SJSA1 (cell line): ENCODE data around the gene TSPEAR. TPM values are rescaled to one million over a fixed set of nuclear protein-coding genes. Genes with fewer than 3 reads are reported as not detected.
A peak's percentile ranks its signal among the peaks of the same experiment; 100 is the strongest.

Source experiments
- DNase-seq, 2 experiments: peaks; one replicate each; pipeline ENCODE4 v3.0.0-alpha.2; 2015 to 2020; ENCODE audit warnings: low spot score in 2 of 2, low read depth in 1 of 2
- H3K27ac ChIP-seq: fragments of 250-450 bp; sonication (Bioruptor Pico); 2 replicates; pipeline ENCODE4 v1.5.1; 2020; ENCODE audit warnings: mild to moderate bottlenecking, moderate library complexity
- H3K27me3 ChIP-seq: fragments of 250-450 bp; sonication (Bioruptor Pico); replicated peaks from 2 replicates; pipeline ENCODE4 v1.5.1; 2020; ENCODE audit warnings: mild to moderate bottlenecking, moderate library complexity
- H3K36me3 ChIP-seq: fragments of 250-450 bp; sonication (Bioruptor Pico); 2 replicates; pipeline ENCODE4 v1.5.1; 2020; ENCODE audit warnings: mild to moderate bottlenecking
- H3K4me1 ChIP-seq: fragments of 250-450 bp; sonication (Bioruptor Pico); replicated peaks from 2 replicates; pipeline ENCODE4 v1.6.1; 2021; ENCODE audit warnings: mild to moderate bottlenecking
- H3K4me3 ChIP-seq: fragments of 250-450 bp; sonication (Bioruptor Pico); 2 replicates; pipeline ENCODE4 v1.5.1; 2020; ENCODE audit warnings: mild to moderate bottlenecking
- H3K9me3 ChIP-seq: fragments of 250-450 bp; sonication (Bioruptor Pico); replicated peaks from 2 replicates; pipeline ENCODE4 v1.5.1; 2020; ENCODE audit warnings: mild to moderate bottlenecking
- total RNA-seq: library from RNA; depleted of rRNA; stranded (reverse); fragments of >200 nt; shearing (Covaris generic); gene quantifications from 2 replicates; pipeline ENCODE4 v1.2.3, GENCODE V29; 2014

The TSPEAR gene
- total RNA-seq, 1 experiment from 2014 or later = not detected

DNA sequence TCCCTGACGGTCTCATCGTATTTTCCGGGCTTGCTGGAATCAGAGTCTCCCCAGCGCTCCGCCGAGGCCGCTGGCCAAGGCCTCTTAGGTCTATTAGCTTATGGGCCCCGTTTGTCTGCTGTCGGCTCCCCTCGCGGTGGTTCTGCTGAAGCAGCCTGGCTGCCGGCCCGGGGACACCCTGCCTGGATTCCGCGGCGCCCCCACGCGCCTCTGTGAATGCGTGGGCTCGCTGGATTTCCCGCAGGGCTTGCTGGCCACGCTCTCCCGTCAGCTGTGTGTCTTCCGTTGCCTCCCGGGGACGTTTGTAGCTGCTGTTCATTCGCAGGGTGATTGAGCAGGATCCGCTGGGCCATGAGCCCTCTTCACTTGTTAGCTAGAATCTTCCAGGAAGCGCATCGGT lies 247.6 kb downstream of the TSPEAR start:
- H3K27me3 ChIP-seq = no peaks in the 10 kb centered on the region
- H3K9me3 ChIP-seq = no peaks in the 10 kb centered on the region
- DNase-seq = no peak
- H3K4me3 ChIP-seq = no peak overlapping the region
- no peaks in the 10 kb centered on the region for H3K36me3 ChIP-seq
- no peak overlapping the region for H3K27ac ChIP-seq
- H3K4me1 ChIP-seq = no peaks in the 10 kb centered on the region

DNA sequence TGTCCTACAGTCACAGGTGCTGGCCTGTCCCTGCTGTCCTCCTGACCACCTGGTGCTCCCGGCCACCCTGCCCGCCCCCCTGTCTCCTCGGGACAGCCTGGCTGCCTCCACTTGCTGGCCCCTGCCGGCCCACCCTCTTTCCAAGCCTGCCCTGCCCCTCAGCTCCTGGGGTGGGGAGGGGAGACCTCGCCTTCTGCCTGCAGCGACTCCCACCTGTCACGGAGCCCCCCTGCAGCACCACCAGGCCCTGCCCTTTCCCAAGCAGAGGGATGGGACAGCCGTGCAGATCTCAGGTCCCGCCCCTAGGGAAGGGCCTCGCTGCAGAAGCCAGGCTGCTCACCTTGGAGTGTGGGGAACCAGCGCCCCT lies 248.6 kb downstream of the TSPEAR start:
- Histone ChIP-seq H3K36me3 (no peaks in the 10 kb centered on the region), H3K4me3 (no peak overlapping the region), H3K27me3 (no peaks in the 10 kb centered on the region), H3K4me1 (no peaks in the 10 kb centered on the region), H3K27ac (no peak overlapping the region), H3K9me3 (no peaks in the 10 kb centered on the region)
- no peak for DNase-seq

DNA sequence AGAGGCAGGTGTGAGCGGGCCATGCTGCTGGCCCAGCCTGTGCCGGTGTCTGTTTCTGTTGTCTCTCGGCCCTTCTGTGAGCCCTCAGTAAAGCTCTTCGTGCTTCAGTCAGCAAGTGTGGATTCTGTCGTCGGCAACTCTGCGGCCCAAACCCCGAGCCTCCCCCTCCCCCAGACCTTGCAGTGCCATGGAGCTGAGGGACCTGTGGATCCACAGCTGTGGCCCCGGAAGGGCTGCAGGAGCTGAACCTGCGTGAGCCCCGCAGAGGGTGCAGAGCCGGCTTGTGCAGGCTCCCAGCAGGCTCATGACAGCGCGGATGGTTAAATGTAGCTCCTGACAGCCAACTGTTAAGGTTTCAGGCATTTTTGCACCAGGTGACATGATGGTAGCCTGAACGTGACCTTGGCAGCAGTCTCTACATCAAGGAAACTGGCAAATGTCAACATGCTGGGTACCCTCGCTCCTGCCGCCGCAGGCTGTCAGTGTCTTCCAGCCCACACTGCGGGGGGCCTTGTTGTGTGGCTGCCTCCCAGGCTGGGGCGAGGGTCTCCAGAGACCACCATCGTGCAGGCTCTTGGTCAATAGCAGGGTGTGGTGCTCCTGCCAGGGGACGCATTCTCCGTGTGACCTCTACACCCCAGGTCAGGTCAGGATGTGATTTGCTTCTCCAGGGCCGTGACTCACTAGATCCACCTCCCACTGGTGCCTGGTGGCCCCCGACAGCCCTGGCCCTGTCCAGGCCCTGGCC lies 249.1 kb downstream of the TSPEAR start:
- no peak for DNase-seq
- Histone ChIP-seq H3K36me3 (peaks cover under 1% of the 10 kb centered on the region; the same call in 1 of the 2 replicates), H3K4me1 (no peaks in the 10 kb centered on the region), H3K27me3 (no peaks in the 10 kb centered on the region), H3K4me3 (no peak overlapping the region), H3K27ac (no peak overlapping the region), H3K9me3 (no peaks in the 10 kb centered on the region)

DNA sequence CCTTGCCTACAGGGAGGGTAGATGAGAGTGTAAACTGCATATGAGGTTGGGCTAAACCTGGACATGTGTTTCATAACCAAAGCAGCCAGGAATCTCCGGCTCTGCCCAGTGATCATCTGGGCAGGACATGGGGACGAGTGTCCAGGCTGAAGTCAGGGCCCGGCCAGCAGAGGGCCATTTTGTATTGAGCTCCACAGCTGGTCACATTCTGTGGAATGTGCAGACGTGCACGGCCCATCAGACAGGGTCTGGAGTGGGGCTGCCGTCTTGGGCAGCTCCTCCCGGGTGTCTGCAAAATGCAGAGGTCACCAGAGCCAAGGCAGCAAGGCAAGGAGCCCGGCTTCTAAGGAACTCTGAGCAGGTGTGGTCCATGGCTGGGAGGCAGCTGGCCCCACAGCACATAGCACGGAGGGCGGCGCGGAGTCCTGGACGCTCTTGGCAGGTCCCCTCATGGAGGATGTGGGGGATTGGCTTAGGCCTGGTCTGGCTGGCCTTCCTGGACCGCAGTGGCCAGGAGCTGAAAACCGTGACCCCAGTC lies 249.8 kb downstream of the TSPEAR start:
- no peak overlapping the region for H3K27ac ChIP-seq
- no peak overlapping the region for H3K4me3 ChIP-seq
- H3K27me3 ChIP-seq = no peaks in the 10 kb centered on the region
- peaks cover under 1% of the 10 kb centered on the region; the same call in 1 of the 2 replicates for H3K4me1 ChIP-seq
- H3K36me3 ChIP-seq = peaks cover 4% of the 10 kb centered on the region; the same call in 1 of the 2 replicates
- H3K9me3 ChIP-seq = no peaks in the 10 kb centered on the region
- DNase-seq = no peak

DNA sequence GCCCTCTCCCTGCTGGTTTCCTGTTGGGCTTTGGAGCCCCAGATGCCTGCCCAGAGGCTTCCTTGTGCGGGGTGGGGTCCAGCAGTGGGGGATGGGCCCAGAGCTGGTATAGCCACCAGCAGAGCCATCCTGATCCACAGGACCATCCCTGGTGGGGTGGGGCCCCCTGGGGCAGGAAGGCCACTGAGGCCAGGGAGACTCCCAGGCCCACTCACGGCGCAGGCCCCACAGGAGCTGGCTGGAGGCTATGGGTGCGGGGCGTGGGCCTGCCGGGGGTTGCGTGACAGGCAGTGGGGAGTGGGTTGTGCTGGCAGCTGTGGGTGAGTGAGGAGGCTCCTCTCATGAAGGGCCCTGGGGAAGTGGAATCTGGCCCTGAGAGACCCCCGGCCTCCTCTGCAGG lies 250.4 kb downstream of the TSPEAR start:
- Histone ChIP-seq H3K36me3 (peaks cover 4% of the 10 kb centered on the region; the same call in 1 of the 2 replicates), H3K27ac (no peak overlapping the region)

DNA sequence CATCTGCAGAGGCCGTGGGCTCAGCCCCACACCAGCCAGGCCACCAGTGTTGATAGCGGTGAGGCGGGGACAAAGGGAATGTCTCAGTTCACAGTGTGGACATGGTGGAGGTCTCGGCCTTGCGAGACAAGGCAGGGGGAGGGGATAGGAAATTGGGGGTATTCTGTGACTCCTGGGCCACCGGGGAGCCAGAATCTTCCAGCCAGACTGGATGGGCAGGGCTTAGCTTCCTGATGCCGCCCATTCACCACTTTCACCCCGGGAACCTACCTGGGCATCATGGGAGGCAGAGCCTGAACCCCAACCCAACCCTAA lies 251.0 kb downstream of the TSPEAR start:
- no peak for DNase-seq
- Histone ChIP-seq H3K4me3 (no peak overlapping the region), H3K9me3 (no peaks in the 10 kb centered on the region), H3K36me3 (peaks cover 4% of the 10 kb centered on the region; the same call in 1 of the 2 replicates), H3K27ac (no peak overlapping the region), H3K27me3 (no peaks in the 10 kb centered on the region), H3K4me1 (peaks cover 8% of the 10 kb centered on the region)

More for the DNA sequence above, 250.4 kb downstream of the TSPEAR start:
- H3K27me3 ChIP-seq = no peaks in the 10 kb centered on the region
- no peak overlapping the region for H3K4me3 ChIP-seq
- no peaks in the 10 kb centered on the region for H3K9me3 ChIP-seq
- H3K4me1 ChIP-seq = peaks cover 6% of the 10 kb centered on the region
- DNase-seq = no peak

DNA sequence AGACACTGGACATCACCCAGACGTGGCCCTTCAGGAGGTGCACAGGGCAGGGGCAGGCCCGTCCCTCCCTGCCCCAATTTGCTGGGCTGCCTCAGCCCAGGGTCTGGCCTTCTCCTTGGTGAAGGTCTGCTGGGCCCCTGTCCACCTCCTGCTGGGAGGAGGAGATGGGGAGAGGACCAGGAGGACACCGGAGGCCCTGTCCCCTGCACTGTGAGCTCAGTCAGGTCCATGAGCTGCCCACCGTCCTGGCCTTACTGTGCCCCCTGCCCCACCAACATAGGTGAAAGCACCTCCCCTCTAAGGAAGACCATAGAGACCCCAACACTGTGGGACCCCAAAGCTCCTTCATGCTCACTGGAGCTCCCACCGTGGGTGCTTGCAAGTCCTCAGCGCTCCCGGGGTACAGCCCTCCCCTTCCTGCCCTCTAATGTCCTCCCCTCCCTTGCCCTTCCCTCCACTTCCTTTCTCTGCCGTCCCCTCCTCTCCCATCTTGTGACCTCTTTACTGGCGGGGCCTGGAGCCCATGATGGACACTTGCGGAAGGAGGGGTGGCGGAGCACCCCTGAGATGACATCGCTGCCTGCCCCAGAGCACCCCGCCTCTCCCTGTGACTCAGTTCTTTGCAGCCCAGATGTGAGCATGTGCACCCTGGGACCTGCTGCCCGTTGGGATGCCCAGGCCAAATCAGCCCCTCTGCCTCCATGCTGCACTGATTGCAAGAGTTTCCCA lies 251.5 kb downstream of the TSPEAR start:
- Histone ChIP-seq H3K9me3 (no peaks in the 10 kb centered on the region), H3K27ac (no peak overlapping the region), H3K36me3 (peaks cover 4% of the 10 kb centered on the region; the same call in 1 of the 2 replicates), H3K4me1 (peaks cover 8% of the 10 kb centered on the region), H3K4me3 (no peak overlapping the region), H3K27me3 (no peaks in the 10 kb centered on the region)
- DNase-seq = no peak

DNA sequence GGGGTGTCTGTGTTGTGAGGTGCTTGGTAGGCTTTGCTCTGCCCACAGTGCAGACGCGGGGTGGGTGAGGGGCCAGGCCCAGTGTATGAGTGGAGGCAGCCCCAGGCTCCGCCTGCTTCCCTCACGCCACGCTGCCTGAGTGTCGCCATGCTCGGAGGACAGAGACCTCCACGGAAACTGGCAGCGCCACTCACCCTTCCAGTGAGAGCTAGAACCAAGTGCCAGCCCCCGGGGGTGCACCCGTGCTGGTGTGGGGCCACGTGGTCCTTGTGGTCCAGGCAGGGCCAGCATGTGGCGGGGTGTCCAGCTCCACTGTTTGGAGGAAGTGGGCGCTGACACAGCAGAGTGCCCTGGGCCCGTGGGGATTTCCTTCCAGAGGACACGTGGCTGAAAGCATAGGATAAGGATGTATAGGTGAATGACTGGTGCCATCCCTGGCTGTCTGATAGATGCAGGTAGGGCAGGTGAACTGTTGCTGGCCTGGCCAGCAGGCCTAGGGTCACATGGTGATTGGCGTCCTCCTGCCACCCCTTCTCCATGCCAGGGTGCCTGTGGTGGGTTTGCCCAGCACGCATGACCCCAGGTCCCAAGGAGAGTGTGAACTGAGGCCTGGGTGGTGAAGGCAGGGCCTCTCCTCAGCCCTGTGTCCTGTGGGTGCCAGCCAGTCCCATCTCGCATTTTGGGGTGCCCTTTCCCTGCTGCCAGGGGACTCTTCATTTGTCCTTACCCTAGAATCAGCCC lies 252.2 kb downstream of the TSPEAR start:
- Histone ChIP-seq H3K4me1 (peaks cover 8% of the 10 kb centered on the region), H3K27ac (no peak overlapping the region), H3K27me3 (no peaks in the 10 kb centered on the region), H3K4me3 (no peak overlapping the region), H3K9me3 (peaks cover 4% of the 10 kb centered on the region), H3K36me3 (peaks cover 4% of the 10 kb centered on the region; the same call in 1 of the 2 replicates)
- DNase-seq = no peak

DNA sequence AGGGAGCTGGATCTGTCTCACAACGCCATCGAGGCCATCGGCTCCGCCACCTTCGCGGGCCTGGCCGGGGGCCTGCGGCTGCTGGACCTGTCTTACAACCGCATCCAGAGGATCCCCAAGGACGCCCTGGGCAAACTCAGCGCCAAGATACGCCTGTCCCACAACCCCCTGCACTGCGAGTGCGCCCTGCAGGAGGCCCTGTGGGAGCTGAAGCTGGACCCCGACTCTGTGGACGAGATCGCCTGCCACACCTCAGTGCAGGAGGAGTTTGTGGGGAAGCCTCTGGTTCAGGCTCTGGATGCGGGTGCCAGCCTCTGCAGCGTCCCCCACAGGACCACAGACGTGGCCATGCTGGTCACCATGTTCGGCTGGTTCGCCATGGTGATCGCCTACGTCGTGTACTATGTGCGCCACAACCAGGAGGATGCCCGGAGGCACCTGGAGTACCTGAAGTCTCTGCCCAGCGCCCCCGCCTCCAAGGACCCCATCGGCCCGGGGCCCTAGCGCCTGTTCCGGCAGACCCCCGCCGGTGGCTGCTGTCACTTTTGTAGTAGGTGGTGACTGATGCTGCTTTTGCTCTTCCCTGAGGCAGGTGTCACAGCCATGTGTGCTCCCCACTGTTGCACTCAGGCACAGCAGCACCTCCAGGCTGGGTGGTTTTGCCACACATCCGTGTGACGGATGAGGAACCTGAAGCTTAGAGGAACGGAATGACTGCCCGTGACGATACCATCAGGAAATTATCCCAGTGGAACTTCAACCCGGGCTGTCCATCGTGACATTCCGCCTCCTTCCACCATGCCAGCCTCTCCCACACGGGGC lies 254.2 kb downstream of the TSPEAR start:
- Histone ChIP-seq H3K27me3 (no peaks in the 10 kb centered on the region), H3K4me1 (peaks cover 8% of the 10 kb centered on the region), H3K4me3 (no peak overlapping the region), H3K36me3 (peaks cover 4% of the 10 kb centered on the region; the same call in 1 of the 2 replicates), H3K27ac (no peak overlapping the region), H3K9me3 (peaks cover 6% of the 10 kb centered on the region)
- peak in 1 of 2 experiments; percentile 45 for DNase-seq

DNA sequence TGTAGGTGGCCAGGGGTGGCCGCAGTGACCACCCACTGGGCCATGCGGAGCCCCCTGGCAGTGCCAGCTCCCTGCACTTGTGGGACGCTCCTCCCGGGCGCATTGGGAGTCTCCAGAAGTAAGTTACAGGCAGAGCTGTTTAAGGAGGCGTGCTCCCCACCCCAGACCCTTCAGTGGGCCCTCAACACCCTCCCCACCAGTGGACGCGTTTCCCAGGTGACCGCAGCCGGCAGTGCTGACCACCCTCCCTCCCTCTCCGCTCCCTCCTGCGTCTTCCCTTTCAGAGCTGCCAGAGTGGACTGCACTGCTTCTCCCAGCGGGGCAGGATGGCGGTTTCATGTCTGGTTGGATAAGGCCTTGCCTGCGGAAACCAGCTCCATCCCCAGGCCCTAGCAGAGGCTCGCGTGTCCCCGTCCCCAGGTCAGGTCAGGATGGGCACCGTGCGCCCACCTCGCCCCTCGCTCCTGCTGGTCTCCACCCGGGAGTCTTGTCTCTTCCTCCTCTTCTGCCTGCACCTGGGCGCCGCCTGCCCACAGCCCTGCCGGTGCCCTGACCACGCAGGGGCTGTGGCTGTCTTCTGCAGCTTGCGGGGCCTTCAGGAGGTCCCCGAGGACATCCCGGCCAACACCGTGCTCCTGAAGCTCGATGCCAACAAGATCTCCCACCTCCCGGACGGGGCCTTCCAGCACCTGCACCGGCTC lies 255.0 kb downstream of the TSPEAR start:
- peaks cover 8% of the 10 kb centered on the region for H3K4me1 ChIP-seq
- no peaks in the 10 kb centered on the region; the same call in 1 of the 2 replicates for H3K27me3 ChIP-seq
- peak overlapping the region; percentile 51 for H3K4me3 ChIP-seq
- DNase-seq = no peak
- peaks cover 4% of the 10 kb centered on the region; the same call in 1 of the 2 replicates for H3K36me3 ChIP-seq
- H3K27ac ChIP-seq = no peak overlapping the region
- peaks cover 6% of the 10 kb centered on the region for H3K9me3 ChIP-seq

DNA sequence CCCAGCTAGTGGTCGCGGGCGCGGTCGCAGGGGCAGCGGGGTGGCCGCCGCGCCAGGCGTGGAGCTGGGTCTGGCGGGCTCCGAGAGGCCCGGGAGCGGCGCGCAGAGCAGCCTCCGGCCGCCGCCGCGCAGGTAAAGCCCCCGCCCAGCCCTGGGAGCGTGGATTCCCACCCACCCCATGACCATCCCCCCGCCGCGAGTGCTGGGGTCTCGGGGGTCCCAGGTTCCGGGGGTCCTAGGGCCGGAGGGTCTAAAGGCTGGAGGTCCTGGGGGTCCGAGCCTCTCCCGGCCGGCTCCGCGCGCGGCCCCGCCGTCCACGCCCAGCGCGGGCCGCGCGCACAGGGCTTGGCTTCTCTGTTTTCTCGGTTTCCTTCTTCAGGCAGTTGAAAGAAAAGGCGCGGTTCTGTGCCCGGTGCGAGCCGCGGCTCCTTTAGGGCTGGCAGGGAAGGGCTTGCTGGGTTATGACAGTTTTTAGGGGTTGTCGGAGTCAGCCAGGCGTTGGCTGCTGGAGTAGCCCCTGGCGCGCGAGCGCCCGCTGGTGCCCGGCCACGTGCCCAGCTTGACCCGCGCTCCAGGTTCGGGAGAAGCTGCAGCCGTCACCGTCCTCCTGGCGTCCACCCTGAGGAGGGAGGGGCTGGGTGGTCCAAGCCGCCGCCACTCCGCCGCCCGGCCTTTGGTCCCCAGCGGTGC lies 255.7 kb downstream of the TSPEAR start:
- peaks cover 4% of the 10 kb centered on the region; the same call in 1 of the 2 replicates for H3K27me3 ChIP-seq
- DNase-seq = peak in 1 of 2 experiments; percentile 45
- peak overlapping the region; percentile 51 for H3K4me3 ChIP-seq
- H3K9me3 ChIP-seq = peaks cover 6% of the 10 kb centered on the region
- H3K4me1 ChIP-seq = peaks cover 10% of the 10 kb centered on the region
- H3K27ac ChIP-seq = no peak overlapping the region
- peaks cover 4% of the 10 kb centered on the region; the same call in 1 of the 2 replicates for H3K36me3 ChIP-seq
